KMS-11 (cell line): ENCODE data around the gene GPR156.

Experiments
- H2AFZ ChIP-seq: fragments of 200-600 bp; sonication (generic); 2 replicates; pipeline ENCODE4 v1.6.1; 2016; ENCODE audit warnings: antibody characterized with exemption, mixed run types, low read depth
- H3K27ac ChIP-seq: fragments of 200-600 bp; sonication (generic); 2 replicates; pipeline ENCODE4 v1.6.1; 2016; ENCODE audit warnings: mild to moderate bottlenecking, mixed run types
- H3K27me3 ChIP-seq: fragments of 200-600 bp; sonication (generic); 2 replicates; pipeline ENCODE4 v1.6.1; 2017; ENCODE audit warnings: mild to moderate bottlenecking, low read depth, mixed run types, moderate library complexity; ENCODE audit not compliant: insufficient read depth
- H3K36me3 ChIP-seq: fragments of 200-600 bp; sonication (generic); 2 replicates; pipeline ENCODE4 v1.6.1; 2017; ENCODE audit warnings: mild to moderate bottlenecking, mixed run types; ENCODE audit not compliant: insufficient read depth
- H3K4me1 ChIP-seq: fragments of 200-600 bp; sonication (generic); 2 replicates; pipeline ENCODE4 v1.6.1; 2016; ENCODE audit warnings: mild to moderate bottlenecking, low read depth, mixed run types; ENCODE audit not compliant: poor library complexity, severe bottlenecking
- H3K4me2 ChIP-seq: fragments of 200-600 bp; sonication (generic); 2 replicates; pipeline ENCODE4 v1.7.0; 2016; ENCODE audit warnings: mild to moderate bottlenecking, mixed run types
- H3K4me3 ChIP-seq: fragments of 200-600 bp; sonication (generic); IDR thresholded peaks from 2 replicates; pipeline ENCODE4 v1.6.1; 2017; ENCODE audit warnings: low read depth, low read length, mixed read lengths; ENCODE audit not compliant: insufficient read depth
- H3K79me2 ChIP-seq: fragments of 200-600 bp; sonication (generic); 2 replicates; pipeline ENCODE4 v1.6.1; 2016; ENCODE audit warnings: low read depth, mixed run types; ENCODE audit not compliant: insufficient read depth
- H3K9ac ChIP-seq: fragments of 200-600 bp; sonication (generic); 2 replicates; pipeline ENCODE4 v1.6.1; 2016; ENCODE audit warnings: mild to moderate bottlenecking, mixed run types
- H4K20me1 ChIP-seq: fragments of 200-600 bp; sonication (generic); 2 replicates; pipeline ENCODE4 v1.6.1; 2016; ENCODE audit warnings: mild to moderate bottlenecking, mixed run types; ENCODE audit not compliant: insufficient read depth
- TF ChIP-seq, protein P1 (sequence below): fragments of 200-600 bp; sonication (generic); conservative IDR thresholded peaks from 2 replicates; pipeline ENCODE4 v1.6.1; 2017; ENCODE audit warnings: low read depth, mild to moderate bottlenecking, antibody characterized with exemption, low read length, moderate library complexity, mixed read lengths

The GPR156 gene

DNA sequence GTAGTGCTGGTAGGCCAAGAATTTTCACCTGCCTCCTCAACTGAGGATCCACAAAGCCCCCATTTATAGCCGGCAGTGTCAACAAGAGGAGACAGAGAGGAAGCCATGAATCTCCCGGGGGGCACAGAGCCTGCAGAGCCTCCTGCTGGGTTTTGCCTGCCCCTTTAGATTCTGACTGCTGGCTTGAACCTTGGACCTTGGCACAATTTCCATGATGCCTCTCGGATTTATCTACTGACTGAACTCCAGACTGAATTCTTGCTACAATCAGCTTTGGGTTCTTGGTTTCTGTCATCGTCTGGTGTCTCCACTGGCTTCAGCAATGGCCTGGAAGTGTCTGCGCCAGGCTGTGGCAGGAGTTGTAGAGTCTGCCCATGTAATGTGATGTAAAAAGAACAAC, 80.7 kb downstream of the GPR156 start:
- Histone ChIP-seq H3K4me2 (no peak overlapping the region), H3K9ac (no peak overlapping the region), H3K79me2 (no peaks in the 10 kb centered on the region), H3K36me3 (no peaks in the 10 kb centered on the region), H3K4me3 (no peak overlapping the region), H3K27me3 (no peaks in the 10 kb centered on the region), H3K4me1 (no peaks in the 10 kb centered on the region), H4K20me1 (no peaks in the 10 kb centered on the region), H3K27ac (no peak overlapping the region), H2AFZ (no peak overlapping the region)
- TF ChIP-seq, protein P1, sequence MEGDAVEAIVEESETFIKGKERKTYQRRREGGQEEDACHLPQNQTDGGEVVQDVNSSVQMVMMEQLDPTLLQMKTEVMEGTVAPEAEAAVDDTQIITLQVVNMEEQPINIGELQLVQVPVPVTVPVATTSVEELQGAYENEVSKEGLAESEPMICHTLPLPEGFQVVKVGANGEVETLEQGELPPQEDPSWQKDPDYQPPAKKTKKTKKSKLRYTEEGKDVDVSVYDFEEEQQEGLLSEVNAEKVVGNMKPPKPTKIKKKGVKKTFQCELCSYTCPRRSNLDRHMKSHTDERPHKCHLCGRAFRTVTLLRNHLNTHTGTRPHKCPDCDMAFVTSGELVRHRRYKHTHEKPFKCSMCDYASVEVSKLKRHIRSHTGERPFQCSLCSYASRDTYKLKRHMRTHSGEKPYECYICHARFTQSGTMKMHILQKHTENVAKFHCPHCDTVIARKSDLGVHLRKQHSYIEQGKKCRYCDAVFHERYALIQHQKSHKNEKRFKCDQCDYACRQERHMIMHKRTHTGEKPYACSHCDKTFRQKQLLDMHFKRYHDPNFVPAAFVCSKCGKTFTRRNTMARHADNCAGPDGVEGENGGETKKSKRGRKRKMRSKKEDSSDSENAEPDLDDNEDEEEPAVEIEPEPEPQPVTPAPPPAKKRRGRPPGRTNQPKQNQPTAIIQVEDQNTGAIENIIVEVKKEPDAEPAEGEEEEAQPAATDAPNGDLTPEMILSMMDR = no peak

DNA sequence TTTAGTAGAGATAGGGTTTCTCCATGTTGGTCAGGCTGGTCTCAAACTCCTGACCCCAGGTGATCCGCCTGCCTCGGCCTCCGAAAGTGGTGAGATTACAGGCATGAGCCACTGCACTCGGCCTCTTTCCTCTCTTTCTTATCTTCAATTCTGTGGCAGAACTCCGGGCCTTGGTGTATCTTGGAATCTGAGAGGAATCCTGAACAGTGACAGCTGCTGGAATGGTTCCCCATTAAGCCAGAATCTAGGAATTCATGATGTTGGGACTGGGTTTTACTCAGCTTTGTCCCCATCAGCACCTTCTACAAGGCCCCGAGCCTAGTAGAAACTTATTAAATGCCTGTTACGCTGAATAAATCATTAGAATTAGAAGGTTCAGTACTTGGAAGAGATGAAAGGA, 81.4 kb downstream of the GPR156 start:
- no peak overlapping the region for H3K4me2 ChIP-seq
- H3K9ac ChIP-seq = no peak overlapping the region
- no peaks in the 10 kb centered on the region for H3K27me3 ChIP-seq
- no peaks in the 10 kb centered on the region for H3K36me3 ChIP-seq
- no peak overlapping the region for H3K27ac ChIP-seq
- no peak overlapping the region for H2AFZ ChIP-seq
- no peaks in the 10 kb centered on the region for H3K4me1 ChIP-seq
- TF ChIP-seq, protein P1 = no peak
- no peak overlapping the region for H3K4me3 ChIP-seq
- no peaks in the 10 kb centered on the region for H3K79me2 ChIP-seq
- no peaks in the 10 kb centered on the region for H4K20me1 ChIP-seq

DNA sequence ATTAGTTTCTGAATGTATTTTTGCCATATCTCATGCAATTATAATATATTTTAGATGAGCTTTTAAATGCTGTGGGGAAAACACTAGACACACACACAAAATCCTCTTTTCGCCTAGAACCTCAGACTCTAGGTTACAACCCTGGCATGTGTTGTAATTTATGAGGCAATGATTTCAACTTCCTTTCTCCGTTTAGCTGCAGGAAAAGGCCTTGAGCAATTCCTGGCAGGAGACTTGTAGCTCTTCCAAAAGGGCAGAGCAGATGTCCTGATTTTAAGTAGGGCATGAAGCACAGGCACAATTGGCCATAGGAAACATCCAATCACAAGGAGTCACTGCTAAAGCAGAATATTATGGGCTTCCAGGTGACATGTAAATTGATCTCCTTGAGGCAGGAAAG, 82.0 kb downstream of the GPR156 start:
- H3K9ac ChIP-seq = no peak overlapping the region
- no peak overlapping the region for H2AFZ ChIP-seq
- H3K27ac ChIP-seq = no peak overlapping the region
- no peaks in the 10 kb centered on the region for H3K36me3 ChIP-seq
- no peaks in the 10 kb centered on the region for H3K4me1 ChIP-seq
- TF ChIP-seq, protein P1 = no peak
- H3K27me3 ChIP-seq = no peaks in the 10 kb centered on the region
- H4K20me1 ChIP-seq = no peaks in the 10 kb centered on the region
- H3K79me2 ChIP-seq = no peaks in the 10 kb centered on the region
- H3K4me3 ChIP-seq = no peak overlapping the region
- no peak overlapping the region for H3K4me2 ChIP-seq

DNA sequence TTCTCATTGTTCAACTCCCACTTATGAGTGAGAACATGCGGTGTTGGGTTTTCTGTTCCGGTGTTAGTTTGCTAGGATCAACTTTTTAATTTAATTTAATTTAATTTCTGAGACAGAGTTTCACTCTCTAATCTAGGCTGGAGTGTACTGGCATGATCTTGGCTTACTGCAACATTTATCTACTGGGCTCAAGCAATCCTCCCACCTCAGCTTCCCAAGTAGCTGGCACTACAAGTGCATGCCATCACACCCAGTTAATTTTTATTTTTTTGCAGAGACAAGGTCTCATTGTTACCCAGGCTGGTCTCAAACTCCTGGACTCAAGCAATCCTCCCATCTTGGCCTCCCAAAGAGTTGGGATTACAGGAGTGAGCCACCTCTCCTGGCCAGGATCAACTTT, 82.7 kb downstream of the GPR156 start:
- Histone ChIP-seq H3K4me1 (no peaks in the 10 kb centered on the region), H3K79me2 (no peaks in the 10 kb centered on the region), H3K27me3 (no peaks in the 10 kb centered on the region), H2AFZ (no peak overlapping the region), H4K20me1 (no peaks in the 10 kb centered on the region), H3K4me2 (no peak overlapping the region), H3K27ac (no peak overlapping the region), H3K9ac (no peak overlapping the region), H3K36me3 (no peaks in the 10 kb centered on the region), H3K4me3 (no peak overlapping the region)
- TF ChIP-seq, protein P1 = no peak
